IMR-90 (cell line): ENCODE measurements around the gene NCSTN.

Experiments used
- CHD1 ChIP-seq: IDR thresholded peaks from 2 replicates; pipeline ENCODE4 v1.6.1; 2012; ENCODE audit warnings: low read depth, low read length, improper control_type of control experiment
- ELK1 ChIP-seq: fragments of 150-350 bp; IDR thresholded peaks from 2 replicates; pipeline ENCODE4 v1.6.1; 2016; ENCODE audit warnings: low read depth, mild to moderate bottlenecking, low read length, moderate library complexity, borderline replicate concordance
- FOS ChIP-seq: fragments of 150-350 bp; IDR thresholded peaks from 2 replicates; pipeline ENCODE4 v1.6.1; 2016; ENCODE audit warnings: low read depth, low read length
- MAFK ChIP-seq: IDR thresholded peaks from 2 replicates; pipeline ENCODE4 v1.6.1; 2012; ENCODE audit warnings: low read depth, low read length, improper control_type of control experiment
- MXI1 ChIP-seq: IDR thresholded peaks from 2 replicates; pipeline ENCODE4 v1.6.1; 2012; ENCODE audit warnings: low read depth, mild to moderate bottlenecking, low read length, moderate library complexity, borderline replicate concordance
- POLR2A ChIP-seq: IDR thresholded peaks from 2 replicates; pipeline ENCODE4 v1.6.1; 2012; ENCODE audit warnings: mild to moderate bottlenecking, low read depth, low read length
- RAD21 ChIP-seq: IDR thresholded peaks from 2 replicates; pipeline ENCODE4 v1.6.1; 2012; ENCODE audit warnings: low read length, improper control_type of control experiment
- RFX5 ChIP-seq: IDR thresholded peaks from 2 replicates; pipeline ENCODE4 v1.8.0; 2012; ENCODE audit warnings: low read depth, mild to moderate bottlenecking, low read length, moderate library complexity
- TF ChIP-seq, protein P1 (sequence below): conservative IDR thresholded peaks from 2 replicates; pipeline ENCODE4 v1.5.1; 2012; ENCODE audit warnings: mild to moderate bottlenecking, low read depth, low read length, improper control_type of control experiment
- TF ChIP-seq, protein P2 (sequence below): fragments of 150-350 bp; IDR thresholded peaks from 2 replicates; pipeline ENCODE4 v1.6.1; 2017; ENCODE audit warnings: mild to moderate bottlenecking, antibody characterized with exemption, low read length, low read depth

- TF ChIP-seq, protein P1, sequence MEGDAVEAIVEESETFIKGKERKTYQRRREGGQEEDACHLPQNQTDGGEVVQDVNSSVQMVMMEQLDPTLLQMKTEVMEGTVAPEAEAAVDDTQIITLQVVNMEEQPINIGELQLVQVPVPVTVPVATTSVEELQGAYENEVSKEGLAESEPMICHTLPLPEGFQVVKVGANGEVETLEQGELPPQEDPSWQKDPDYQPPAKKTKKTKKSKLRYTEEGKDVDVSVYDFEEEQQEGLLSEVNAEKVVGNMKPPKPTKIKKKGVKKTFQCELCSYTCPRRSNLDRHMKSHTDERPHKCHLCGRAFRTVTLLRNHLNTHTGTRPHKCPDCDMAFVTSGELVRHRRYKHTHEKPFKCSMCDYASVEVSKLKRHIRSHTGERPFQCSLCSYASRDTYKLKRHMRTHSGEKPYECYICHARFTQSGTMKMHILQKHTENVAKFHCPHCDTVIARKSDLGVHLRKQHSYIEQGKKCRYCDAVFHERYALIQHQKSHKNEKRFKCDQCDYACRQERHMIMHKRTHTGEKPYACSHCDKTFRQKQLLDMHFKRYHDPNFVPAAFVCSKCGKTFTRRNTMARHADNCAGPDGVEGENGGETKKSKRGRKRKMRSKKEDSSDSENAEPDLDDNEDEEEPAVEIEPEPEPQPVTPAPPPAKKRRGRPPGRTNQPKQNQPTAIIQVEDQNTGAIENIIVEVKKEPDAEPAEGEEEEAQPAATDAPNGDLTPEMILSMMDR = no peak
- TF ChIP-seq MAFK = no peak
- no peak for TF ChIP-seq POLR2A
- TF ChIP-seq CHD1 = no peak
- TF ChIP-seq, protein P2, sequence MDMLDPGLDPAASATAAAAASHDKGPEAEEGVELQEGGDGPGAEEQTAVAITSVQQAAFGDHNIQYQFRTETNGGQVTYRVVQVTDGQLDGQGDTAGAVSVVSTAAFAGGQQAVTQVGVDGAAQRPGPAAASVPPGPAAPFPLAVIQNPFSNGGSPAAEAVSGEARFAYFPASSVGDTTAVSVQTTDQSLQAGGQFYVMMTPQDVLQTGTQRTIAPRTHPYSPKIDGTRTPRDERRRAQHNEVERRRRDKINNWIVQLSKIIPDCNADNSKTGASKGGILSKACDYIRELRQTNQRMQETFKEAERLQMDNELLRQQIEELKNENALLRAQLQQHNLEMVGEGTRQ = no peak
- no peak for TF ChIP-seq RFX5
- TF ChIP-seq RAD21 = no peak
- no peak for TF ChIP-seq FOS
- no peak for TF ChIP-seq ELK1
- no peak for TF ChIP-seq MXI1
Observed at GRCh38 chr1:160300173-160300572, 43.0 kb upstream of the NCSTN start.
